HG02623 (cell line): ENCODE data around the gene ASB9.
A peak's percentile ranks its signal among the peaks of the same experiment; 100 is the strongest.
"Not testable (repeated sequence)": the region's sequence is repeated elsewhere in the genome, so short reads cannot be mapped to it uniquely, and the experiment has no call there.

ENCODE experiments used
- ATAC-seq: cut with Tn5 transposase; IDR thresholded peaks from one replicate; pipeline ENCODE4 v1.9.1; 2021; ENCODE audit warnings: moderate library complexity; ENCODE audit not compliant: unreplicated experiment

Gene ASB9

GRCh38 chrX:15242899-15243555 is 26.9 kb downstream of the ASB9 start:
- no peak for ATAC-seq

- no peak for ATAC-seq
Observed at GRCh38 chrX:15241301-15241700, 28.6 kb downstream of the ASB9 start.

GRCh38 chrX:15240414-15240813 is 29.5 kb downstream of the ASB9 start:
- ATAC-seq: no peak

- ATAC-seq: no peak
Observed at GRCh38 chrX:15236146-15236545, 33.7 kb downstream of the ASB9 start.

- ATAC-seq: no peak
Observed at GRCh38 chrX:15235001-15235400, 34.9 kb downstream of the ASB9 start.

- ATAC-seq: no peak
Observed at GRCh38 chrX:15233416-15234015, 36.4 kb downstream of the ASB9 start.

- no peak for ATAC-seq
Observed at GRCh38 chrX:15224747-15225146, 45.1 kb downstream of the ASB9 start.

GRCh38 chrX:15221321-15221720 is 48.6 kb downstream of the ASB9 start:
- no peak for ATAC-seq

- no peak for ATAC-seq
Observed at GRCh38 chrX:15217161-15217560, 52.7 kb downstream of the ASB9 start.

GRCh38 chrX:15216280-15216679 is 53.6 kb downstream of the ASB9 start:
- ATAC-seq: no peak

- ATAC-seq: no peak
Observed at GRCh38 chrX:15215366-15215765, 54.5 kb downstream of the ASB9 start.

GRCh38 chrX:15214588-15214987 is 55.3 kb downstream of the ASB9 start:
- no peak for ATAC-seq

- ATAC-seq: no peak
Observed at GRCh38 chrX:15209096-15209495, 60.8 kb downstream of the ASB9 start.

- no peak for ATAC-seq
Observed at GRCh38 chrX:15207994-15208393, 61.9 kb downstream of the ASB9 start.

GRCh38 chrX:15207384-15207783 is 62.5 kb downstream of the ASB9 start:
- no peak for ATAC-seq

- no peak for ATAC-seq
Observed at GRCh38 chrX:15206306-15206705, 63.6 kb downstream of the ASB9 start.

- ATAC-seq: peak; percentile 78
Observed at GRCh38 chrX:15204130-15204751, 65.6 kb downstream of the ASB9 start.

- no peak for ATAC-seq
Observed at GRCh38 chrX:15203694-15204093, 66.2 kb downstream of the ASB9 start.

- ATAC-seq: no peak
Observed at GRCh38 chrX:15202454-15203177, 67.3 kb downstream of the ASB9 start.

GRCh38 chrX:15200871-15201270 is 69.0 kb downstream of the ASB9 start:
- ATAC-seq: no peak

GRCh38 chrX:15198608-15199202 is 71.2 kb downstream of the ASB9 start:
- not testable (repeated sequence) for ATAC-seq
